Heart left ventricle (tissue), 16 donors: Measurements from ENCODE around the gene LPP. TPM values are rescaled to one million over a fixed set of nuclear protein-coding genes. Genes with fewer than 3 reads are reported as not detected.

Source experiments
- ATAC-seq, 4 donors: fragments of 200-7000 bp; cut with Tn5 transposase; one replicate each; pipeline ENCODE4 v1.9.1; 2020 to 2022; ENCODE audit warnings: moderate library complexity in 4 of 4, mild to moderate bottlenecking in 3 of 4, moderate number of reproducible peaks in 1 of 4
- DNase-seq, 5 donors: peaks; one replicate each; pipeline ENCODE4 v3.0.0-alpha.2; 2020
- H3K27ac ChIP-seq, 12 donors: fragments of 200-600 bp; sonication (generic) in 4 of 12; one replicate each; pipeline versions ENCODE4 v1.5.0 to v1.8.0; 2016 to 2022; ENCODE audit warnings: mild to moderate bottlenecking in 2 of 12
- H3K27me3 ChIP-seq, 9 donors: fragments of 200-600 bp; sonication (generic) in 2 of 9; one replicate each; pipeline versions ENCODE4 v1.5.1 to v1.8.0; 2016 to 2022; ENCODE audit warnings: mild to moderate bottlenecking in 3 of 9
- H3K36me3 ChIP-seq, 9 donors: fragments of 200-600 bp; sonication (generic) in 2 of 9; one replicate each; pipeline versions ENCODE4 v1.5.0 to v1.8.0; 2018 to 2022; ENCODE audit warnings: mild to moderate bottlenecking in 2 of 9
- H3K4me1 ChIP-seq, 12 donors: fragments of 200-600 bp; sonication (generic) in 4 of 12; one replicate each; pipeline versions ENCODE4 v1.5.0 to v1.8.0; 2016 to 2022; ENCODE audit warnings: mild to moderate bottlenecking in 3 of 12
- H3K4me3 ChIP-seq, 12 donors: fragments of 200-600 bp; sonication (generic) in 4 of 12; one replicate each; pipeline versions ENCODE4 v1.5.0 to v1.8.0; 2017 to 2022; ENCODE audit warnings: mild to moderate bottlenecking in 9 of 12, moderate library complexity in 4 of 12
- H3K9me3 ChIP-seq, 12 donors: fragments of 200-600 bp; sonication (generic) in 4 of 12; one replicate each; pipeline versions ENCODE4 v1.5.0 to v1.8.0; 2016 to 2022; ENCODE audit warnings: mild to moderate bottlenecking in 1 of 12
- POLR2A ChIP-seq, 2 donors: fragments of 450-650 bp; IDR thresholded peaks; one replicate each; pipeline ENCODE4 v1.6.1; 2017; ENCODE audit warnings: antibody characterized with exemption in 2 of 2, mild to moderate bottlenecking in 2 of 2, moderate library complexity in 2 of 2
- WGBS, 4 donors: extraction: QIAGEN DNeasy Blood & Tissue Kit in 2 of 4; methylation state at CpG; one replicate each; pipeline versions ENCODE4 v1.1.5 to v1.1.7; 2013 to 2018; 5-methylcytosine and 5-hydroxymethylcytosine counted together
- intact Hi-C, 10 donors: fragments of 100-400 bp; cut with DNase I; formaldehyde crosslinking; loops; one replicate each; pipeline versions ENCODE4 v1.11.1 to v1.14.2; 2022
- polyA plus RNA-seq, 2 donors: library from polyadenylated mRNA; stranded (reverse); fragments of 200-250 nt; gene quantifications; one replicate each; pipeline ENCODE4 v1.2.3, GENCODE V29; 2013
- total RNA-seq, 9 donors: library from RNA; depleted of rRNA in 2 of 9; stranded (reverse); fragments of >200 nt in 2 of 9; fragmentation: NEBNext Ultra II Directional in 3 of 9; extraction: Animal tissue kit (Norgen Biotek cat#: 25700) in 3 of 9; gene quantifications; one replicate each; pipeline versions ENCODE4 v1.1.0 to v1.2.4, GENCODE V29; 2016 to 2023
- TF ChIP-seq, protein P1 (sequence below), 12 donors: fragments of 200-600 bp; sonication (generic) in 4 of 12; IDR thresholded peaks; one replicate each; pipeline versions ENCODE4 v1.5.0 to v1.8.0; 2018 to 2022; ENCODE audit warnings: antibody characterized with exemption in 12 of 12, mild to moderate bottlenecking in 5 of 12
- donor health status: ischemic (EF 13 %, LVEDD 7.1; RV severe dilation, severe dysfunction).
- donor health status: healthy with polysubstance abuse.
- donor health status: DM: no; HTN: yes; CAD: no.
- donor health status: DM: no; HTN: no; CAD: no.
- donor health status: ischemic (EF 25% LVEDD 6.9; RV normal size, moderate dysfunction).
- donor health status: ischemic (EF 25% LVEDD 5.7; RV mildly dilated, moderate dysfunction).
- donor health status: healthy.
- donor health status: DM: yes; HTN: yes; CAD: no.
- donor health status: ischemic (EF 35%, LVEDD 5.7; RV mildly dilated, moderate dysfunction).
- donor health status: nonischemic (EF 11% LVEDD 7.7; RV severe dilation, severe dysfunction).
- donor health status: DM: yes; HTN: yes; CAD: no.
- donor health status: PGD.
- donor health status: ischemic (EF 29% LVEDD 5.4; RV normal size, mild dysfunction).
- donor health status: nonischemic (EF 23%, LVEDD 6.1; RV moderate dilation, normal function).

LPP gene
- total and polyA plus RNA-seq, 11 donors, result 9.2 to 178 (median 100) TPM

GRCh38 chr3:188663839-188664238 is 509.9 kb downstream of the LPP start:
- WGBS, 4 donors, result 92 to 97% (median 96%) methylated on average over 5 of the region's 5 CpGs
- H3K4me3 ChIP-seq, result no peak overlapping the region
- H3K4me1 ChIP-seq, result peaks cover 0 to 41% (median 12%) of the 10 kb centered on the region in 12 donors
- no peak for ATAC-seq
- no peaks in the 10 kb centered on the region for H3K27me3 ChIP-seq
- no peak overlapping the region for H3K27ac ChIP-seq
- H3K36me3 ChIP-seq, result no peaks in the 10 kb centered on the region
- intact Hi-C loops, result no loop called here
- DNase-seq, result no peak
- TF ChIP-seq POLR2A (IDR thresholded peaks at IDR 0.05), result no peak
- TF ChIP-seq, protein P1, sequence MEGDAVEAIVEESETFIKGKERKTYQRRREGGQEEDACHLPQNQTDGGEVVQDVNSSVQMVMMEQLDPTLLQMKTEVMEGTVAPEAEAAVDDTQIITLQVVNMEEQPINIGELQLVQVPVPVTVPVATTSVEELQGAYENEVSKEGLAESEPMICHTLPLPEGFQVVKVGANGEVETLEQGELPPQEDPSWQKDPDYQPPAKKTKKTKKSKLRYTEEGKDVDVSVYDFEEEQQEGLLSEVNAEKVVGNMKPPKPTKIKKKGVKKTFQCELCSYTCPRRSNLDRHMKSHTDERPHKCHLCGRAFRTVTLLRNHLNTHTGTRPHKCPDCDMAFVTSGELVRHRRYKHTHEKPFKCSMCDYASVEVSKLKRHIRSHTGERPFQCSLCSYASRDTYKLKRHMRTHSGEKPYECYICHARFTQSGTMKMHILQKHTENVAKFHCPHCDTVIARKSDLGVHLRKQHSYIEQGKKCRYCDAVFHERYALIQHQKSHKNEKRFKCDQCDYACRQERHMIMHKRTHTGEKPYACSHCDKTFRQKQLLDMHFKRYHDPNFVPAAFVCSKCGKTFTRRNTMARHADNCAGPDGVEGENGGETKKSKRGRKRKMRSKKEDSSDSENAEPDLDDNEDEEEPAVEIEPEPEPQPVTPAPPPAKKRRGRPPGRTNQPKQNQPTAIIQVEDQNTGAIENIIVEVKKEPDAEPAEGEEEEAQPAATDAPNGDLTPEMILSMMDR (IDR thresholded peaks at IDR 0.05), result no peak
- no peaks in the 10 kb centered on the region for H3K9me3 ChIP-seq

GRCh38 chr3:188664795-188665194 is 510.8 kb downstream of the LPP start:
- Histone ChIP-seq H3K36me3 (no peaks in the 10 kb centered on the region), H3K27ac (no peak overlapping the region), H3K4me3 (no peak overlapping the region), H3K9me3 (no peaks in the 10 kb centered on the region), H3K4me1 (peaks cover 0 to 34% (median 9%) of the 10 kb centered on the region in 12 donors), H3K27me3 (no peaks in the 10 kb centered on the region)
- TF ChIP-seq, protein P1 (IDR thresholded peaks at IDR 0.05), result peak in 6 of 12 donors; percentile 7 to 20 (median 16)
- TF ChIP-seq POLR2A (IDR thresholded peaks at IDR 0.05), result no peak
- WGBS, 4 donors, result 82 to 90% (median 87%) methylated on average over 3 of the region's 3 CpGs
- intact Hi-C loops, result loop anchor here in 1 of 10 donors (5.0 kb wide), 1 partner anchor 32 kb away; no protein-coding TSS in a partner anchor
- DNase-seq (no peak), ATAC-seq (peak in 3 of 4 donors; percentile 33 to 44 (median 36))

DNA sequence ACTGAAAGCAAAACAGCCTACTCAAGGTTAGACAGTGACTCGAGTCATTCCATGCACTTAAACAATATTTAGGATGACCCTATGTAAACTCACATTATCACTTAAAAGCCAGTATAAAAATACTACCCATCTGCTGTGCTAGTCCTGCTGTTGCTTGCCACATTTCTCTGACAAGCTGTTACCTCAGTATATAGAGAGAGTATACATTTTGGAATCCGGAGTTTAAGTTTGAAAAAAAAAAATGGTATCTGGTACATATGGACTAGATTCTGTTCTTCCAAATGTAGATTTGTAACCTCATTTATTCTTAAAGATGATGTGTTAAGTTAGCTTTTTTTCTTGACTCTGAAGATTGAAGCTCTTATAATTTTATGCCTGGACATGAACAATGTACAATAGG is 514.0 kb downstream of the LPP start:
- Histone ChIP-seq H3K27me3 (no peaks in the 10 kb centered on the region), H3K9me3 (no peaks in the 10 kb centered on the region), H3K27ac (no peak overlapping the region), H3K4me1 (peaks cover 0 to 35% (median 15%) of the 10 kb centered on the region in 12 donors), H3K36me3 (no peaks in the 10 kb centered on the region), H3K4me3 (no peak overlapping the region)
- DNase-seq, result no peak
- TF ChIP-seq POLR2A (IDR thresholded peaks at IDR 0.05), result no peak
- TF ChIP-seq, protein P1 (IDR thresholded peaks at IDR 0.05), result no peak
- WGBS, 4 donors, result 77 to 89% (median 83%) methylated on average over 2 of the region's 2 CpGs
- ATAC-seq, result no peak
- intact Hi-C loops, result loop anchor here in 1 of 10 donors (5.0 kb wide), 1 partner anchor 36 kb away; no protein-coding TSS in a partner anchor

DNA sequence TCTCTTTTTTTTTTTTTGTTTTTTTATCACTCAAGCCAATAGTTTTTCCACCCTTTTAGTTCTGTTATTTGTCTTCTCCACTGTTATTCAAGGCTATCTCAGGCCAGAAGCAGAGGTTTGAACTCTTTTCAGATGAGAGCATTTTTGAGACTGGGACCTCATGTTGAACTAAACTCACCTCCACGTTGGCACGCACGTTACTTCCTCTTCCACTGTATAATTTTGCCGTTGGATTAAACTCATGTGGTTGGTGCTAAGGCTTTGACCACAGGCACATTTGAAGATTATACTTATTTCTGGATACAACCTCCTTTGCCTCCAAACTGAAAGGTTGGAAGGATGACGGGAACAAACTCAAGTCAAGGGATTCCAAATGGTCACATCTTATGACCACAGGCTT is 516.5 kb downstream of the LPP start:
- 91 to 94% (median 93%) methylated on average over 5 of the region's 5 CpGs for WGBS, 4 donors
- intact Hi-C loops, result no loop called here
- ATAC-seq (no peak), DNase-seq (no peak)
- Histone ChIP-seq H3K4me1 (peaks cover 0 to 43% (median 15%) of the 10 kb centered on the region in 12 donors), H3K27ac (no peak overlapping the region), H3K4me3 (no peak overlapping the region), H3K36me3 (no peaks in the 10 kb centered on the region), H3K9me3 (no peaks in the 10 kb centered on the region), H3K27me3 (no peaks in the 10 kb centered on the region)
- no peak for TF ChIP-seq POLR2A (IDR thresholded peaks at IDR 0.05)
- TF ChIP-seq, protein P1 (IDR thresholded peaks at IDR 0.05), result no peak
